ENCODE data around the gene TRA2B.

DNA sequence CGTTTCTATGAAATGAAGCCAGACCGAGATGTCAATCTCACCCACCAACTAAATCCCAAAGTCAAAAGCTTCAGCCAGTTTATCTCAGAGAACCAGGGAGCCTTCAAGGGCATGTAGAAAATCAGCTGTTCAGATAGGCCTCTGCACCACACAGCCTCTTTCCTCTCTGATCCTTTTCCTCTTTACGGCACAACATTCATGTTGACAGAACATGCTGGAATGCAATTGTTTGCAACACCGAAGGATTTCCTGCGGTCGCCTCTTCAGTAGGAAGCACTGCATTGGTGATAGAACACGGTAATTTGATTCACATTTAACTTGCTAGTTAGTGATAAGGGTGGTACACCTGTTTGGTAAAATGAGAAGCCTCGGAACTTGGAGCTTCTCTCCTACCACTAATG, 41.9 kb upstream of the TRA2B start:
- no peak for TF ChIP-seq EP300 (IDR thresholded peaks at IDR 0.05)
- TF ChIP-seq, protein P1, sequence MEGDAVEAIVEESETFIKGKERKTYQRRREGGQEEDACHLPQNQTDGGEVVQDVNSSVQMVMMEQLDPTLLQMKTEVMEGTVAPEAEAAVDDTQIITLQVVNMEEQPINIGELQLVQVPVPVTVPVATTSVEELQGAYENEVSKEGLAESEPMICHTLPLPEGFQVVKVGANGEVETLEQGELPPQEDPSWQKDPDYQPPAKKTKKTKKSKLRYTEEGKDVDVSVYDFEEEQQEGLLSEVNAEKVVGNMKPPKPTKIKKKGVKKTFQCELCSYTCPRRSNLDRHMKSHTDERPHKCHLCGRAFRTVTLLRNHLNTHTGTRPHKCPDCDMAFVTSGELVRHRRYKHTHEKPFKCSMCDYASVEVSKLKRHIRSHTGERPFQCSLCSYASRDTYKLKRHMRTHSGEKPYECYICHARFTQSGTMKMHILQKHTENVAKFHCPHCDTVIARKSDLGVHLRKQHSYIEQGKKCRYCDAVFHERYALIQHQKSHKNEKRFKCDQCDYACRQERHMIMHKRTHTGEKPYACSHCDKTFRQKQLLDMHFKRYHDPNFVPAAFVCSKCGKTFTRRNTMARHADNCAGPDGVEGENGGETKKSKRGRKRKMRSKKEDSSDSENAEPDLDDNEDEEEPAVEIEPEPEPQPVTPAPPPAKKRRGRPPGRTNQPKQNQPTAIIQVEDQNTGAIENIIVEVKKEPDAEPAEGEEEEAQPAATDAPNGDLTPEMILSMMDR (IDR thresholded peaks at IDR 0.05) = no peak
